Measurements from ENCODE around the gene TOMM6.

Gene TOMM6

DNA sequence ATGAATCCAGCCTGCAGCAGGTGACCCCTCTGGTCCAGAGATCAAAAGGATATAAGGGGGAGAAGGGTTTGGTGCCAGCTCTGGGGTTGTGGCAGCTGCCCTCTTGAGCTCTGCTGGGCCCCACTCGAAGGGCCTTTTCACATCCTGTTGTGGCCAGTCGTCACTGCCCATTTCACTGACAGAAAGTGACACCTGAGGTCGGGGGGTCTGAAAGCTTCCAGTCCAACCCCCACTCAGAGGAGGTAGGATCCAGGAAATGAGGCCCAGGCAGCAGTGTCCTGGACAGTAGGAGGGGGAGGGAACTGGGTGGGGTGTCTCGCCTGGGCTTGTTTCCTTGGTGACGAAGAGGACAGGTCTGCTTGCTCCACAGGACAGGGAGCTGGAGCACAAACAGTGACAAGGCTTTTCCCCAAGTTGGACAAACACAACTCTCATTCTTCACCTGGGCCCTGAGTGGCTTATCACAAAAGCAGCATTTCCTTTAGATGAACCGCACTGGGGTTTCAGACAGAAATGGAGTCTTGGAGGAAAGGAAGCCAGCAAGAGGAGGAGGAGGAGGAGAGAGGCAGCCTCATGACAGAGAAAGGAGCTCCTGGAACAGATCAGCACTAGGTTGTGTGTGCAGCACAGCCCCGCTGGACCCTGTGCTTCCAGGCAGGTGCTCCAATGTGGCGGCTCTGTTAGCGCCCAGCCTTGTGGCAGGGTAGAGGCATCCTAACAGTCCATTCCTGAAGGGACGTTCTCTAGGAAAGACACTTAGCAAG, 18.8 kb upstream of the TOMM6 start:
- Histone ChIP-seq H3K36me3 (ENCODE audit: low read length) (no peaks in the 10 kb centered on the region), H3K9me2 (replicated peaks; ENCODE audit: insufficient read depth, low read length) (no peaks in the 10 kb centered on the region), H3K27me3 (ENCODE audit: low read length) (no peaks in the 10 kb centered on the region), H3F3A (ENCODE audit: insufficient read depth) (no peaks in the 10 kb centered on the region), H2AFZ (ENCODE audit: low read depth, low read length, severe bottlenecking) (no peak overlapping the region), H3K27ac (ENCODE audit: low read depth, low read length) (no peak overlapping the region), H3K4me3 (ENCODE audit: insufficient read depth, low read length, poor library complexity, severe bottlenecking) (no peak overlapping the region), H4K20me1 (ENCODE audit: low read depth, low read length) (no peaks in the 10 kb centered on the region), H3K9ac (ENCODE audit: low read length) (no peak overlapping the region), H3K79me2 (ENCODE audit: insufficient read depth, low read length) (no peaks in the 10 kb centered on the region), H3K9me3 (ENCODE audit: insufficient read depth, low read length) (no peaks in the 10 kb centered on the region), H3K4me2 (ENCODE audit: low read depth, low read length, poor library complexity, severe bottlenecking) (no peak overlapping the region)
- no peak for TF ChIP-seq EZH2phosphoT487 (conservative IDR thresholded peaks at IDR 0.05; ENCODE audit: low read length)
- TF ChIP-seq, protein P1, sequence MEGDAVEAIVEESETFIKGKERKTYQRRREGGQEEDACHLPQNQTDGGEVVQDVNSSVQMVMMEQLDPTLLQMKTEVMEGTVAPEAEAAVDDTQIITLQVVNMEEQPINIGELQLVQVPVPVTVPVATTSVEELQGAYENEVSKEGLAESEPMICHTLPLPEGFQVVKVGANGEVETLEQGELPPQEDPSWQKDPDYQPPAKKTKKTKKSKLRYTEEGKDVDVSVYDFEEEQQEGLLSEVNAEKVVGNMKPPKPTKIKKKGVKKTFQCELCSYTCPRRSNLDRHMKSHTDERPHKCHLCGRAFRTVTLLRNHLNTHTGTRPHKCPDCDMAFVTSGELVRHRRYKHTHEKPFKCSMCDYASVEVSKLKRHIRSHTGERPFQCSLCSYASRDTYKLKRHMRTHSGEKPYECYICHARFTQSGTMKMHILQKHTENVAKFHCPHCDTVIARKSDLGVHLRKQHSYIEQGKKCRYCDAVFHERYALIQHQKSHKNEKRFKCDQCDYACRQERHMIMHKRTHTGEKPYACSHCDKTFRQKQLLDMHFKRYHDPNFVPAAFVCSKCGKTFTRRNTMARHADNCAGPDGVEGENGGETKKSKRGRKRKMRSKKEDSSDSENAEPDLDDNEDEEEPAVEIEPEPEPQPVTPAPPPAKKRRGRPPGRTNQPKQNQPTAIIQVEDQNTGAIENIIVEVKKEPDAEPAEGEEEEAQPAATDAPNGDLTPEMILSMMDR (IDR thresholded peaks at IDR 0.05; ENCODE audit: insufficient read depth, low read length, poor library complexity, severe bottlenecking): no peak

DNA sequence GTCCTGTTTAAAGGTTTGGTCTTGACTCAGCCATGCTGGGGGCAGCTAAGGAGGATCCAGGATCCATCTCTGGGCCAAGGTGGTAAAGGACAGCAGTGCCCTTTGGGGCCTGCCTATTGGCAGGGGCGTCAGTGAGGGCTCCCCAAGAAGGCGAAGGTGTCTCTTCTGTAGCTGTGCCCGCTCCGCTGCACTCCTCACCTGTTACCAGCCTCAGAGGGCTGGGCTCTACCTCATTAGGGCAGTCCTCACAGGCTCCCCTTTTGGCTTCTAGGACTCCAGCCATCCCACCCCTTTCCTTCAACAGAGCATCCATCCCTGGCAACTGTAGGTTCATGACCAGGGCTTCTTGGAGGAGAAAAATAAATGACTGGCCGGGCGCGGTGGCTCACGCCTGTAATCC, 18.1 kb upstream of the TOMM6 start:
- Histone ChIP-seq H3F3A (ENCODE audit: insufficient read depth) (no peaks in the 10 kb centered on the region), H3K4me2 (ENCODE audit: low read depth, low read length, poor library complexity, severe bottlenecking) (no peak overlapping the region), H3K27ac (ENCODE audit: low read depth, low read length) (no peak overlapping the region), H3K27me3 (ENCODE audit: low read length) (no peaks in the 10 kb centered on the region), H3K9ac (ENCODE audit: low read length) (no peak overlapping the region), H3K36me3 (ENCODE audit: low read length) (no peaks in the 10 kb centered on the region), H3K9me2 (replicated peaks; ENCODE audit: insufficient read depth, low read length) (no peaks in the 10 kb centered on the region), H3K4me3 (ENCODE audit: insufficient read depth, low read length, poor library complexity, severe bottlenecking) (no peak overlapping the region), H4K20me1 (ENCODE audit: low read depth, low read length) (no peaks in the 10 kb centered on the region), H3K79me2 (ENCODE audit: insufficient read depth, low read length) (no peaks in the 10 kb centered on the region), H3K9me3 (ENCODE audit: insufficient read depth, low read length) (no peaks in the 10 kb centered on the region), H2AFZ (ENCODE audit: low read depth, low read length, severe bottlenecking) (no peak overlapping the region)
- TF ChIP-seq, protein P1 (IDR thresholded peaks at IDR 0.05; ENCODE audit: insufficient read depth, low read length, poor library complexity, severe bottlenecking): no peak
- TF ChIP-seq EZH2phosphoT487 (conservative IDR thresholded peaks at IDR 0.05; ENCODE audit: low read length): no peak

GRCh38 chr6:41770381-41771057, 17.0 kb upstream of the TOMM6 start:
- TF ChIP-seq, protein P1 (IDR thresholded peaks at IDR 0.05; ENCODE audit: insufficient read depth, low read length, poor library complexity, severe bottlenecking): no peak
- TF ChIP-seq EZH2phosphoT487 (conservative IDR thresholded peaks at IDR 0.05; ENCODE audit: low read length): no peak
- Histone ChIP-seq H3F3A (ENCODE audit: insufficient read depth) (no peaks in the 10 kb centered on the region), H3K9me2 (replicated peaks; ENCODE audit: insufficient read depth, low read length) (no peaks in the 10 kb centered on the region), H3K4me3 (ENCODE audit: insufficient read depth, low read length, poor library complexity, severe bottlenecking) (no peak overlapping the region), H3K9me3 (ENCODE audit: insufficient read depth, low read length) (no peaks in the 10 kb centered on the region), H3K79me2 (ENCODE audit: insufficient read depth, low read length) (no peaks in the 10 kb centered on the region), H3K27ac (ENCODE audit: low read depth, low read length) (no peak overlapping the region), H3K9ac (ENCODE audit: low read length) (no peak overlapping the region), H3K27me3 (ENCODE audit: low read length) (no peaks in the 10 kb centered on the region), H4K20me1 (ENCODE audit: low read depth, low read length) (no peaks in the 10 kb centered on the region), H3K4me2 (ENCODE audit: low read depth, low read length, poor library complexity, severe bottlenecking) (no peak overlapping the region), H3K36me3 (ENCODE audit: low read length) (no peaks in the 10 kb centered on the region), H2AFZ (ENCODE audit: low read depth, low read length, severe bottlenecking) (no peak overlapping the region)

Data from SU-DHL-6 (cell line).